Astrocyte of the cerebellum (primary cell): Measurements from ENCODE around the gene TTLL11.
A peak's percentile ranks its signal among the peaks of the same experiment; 100 is the strongest.

Experiments
- DNase-seq: peaks from one replicate; pipeline ENCODE4 v3.0.0-alpha.2; 2011; ENCODE audit warnings: low read depth
- H3K4me3 ChIP-seq: 2 replicates; pipeline ENCODE4 v1.5.1; 2011; ENCODE audit warnings: mild to moderate bottlenecking, low read depth, low read length, moderate library complexity
- CTCF ChIP-seq: IDR thresholded peaks from 2 replicates; pipeline ENCODE4 v1.5.1; 2012; ENCODE audit warnings: low read length, low read depth, moderate library complexity, mild to moderate bottlenecking; ENCODE audit errors: missing control alignments
- in situ Hi-C: cut with HindIII; loops from 2 replicates; pipeline ENCODE4 v1.10.0; 2017; ENCODE audit warnings: low sequenced_read_pairs

Gene TTLL11

GRCh38 chr9:122031157-122031556 lies 62.0 kb downstream of the TTLL11 start:
- H3K4me3 ChIP-seq = no peak overlapping the region
- no peak for DNase-seq
- in situ Hi-C loops = no loop called here
- no peak for TF ChIP-seq CTCF

- H3K4me3 ChIP-seq = no peak overlapping the region
- in situ Hi-C loops = no loop called here
- no peak for TF ChIP-seq CTCF
- no peak for DNase-seq
Observed at GRCh38 chr9:122030357-122030756, 62.8 kb downstream of the TTLL11 start.

GRCh38 chr9:122029898-122030297 lies 63.2 kb downstream of the TTLL11 start:
- DNase-seq = no peak
- in situ Hi-C loops = no loop called here
- H3K4me3 ChIP-seq = no peak overlapping the region
- no peak for TF ChIP-seq CTCF

GRCh38 chr9:122028089-122028488 lies 65.0 kb downstream of the TTLL11 start:
- no peak for TF ChIP-seq CTCF
- no peak overlapping the region for H3K4me3 ChIP-seq
- in situ Hi-C loops = no loop called here
- no peak for DNase-seq

- TF ChIP-seq CTCF = no peak
- DNase-seq = no peak
- in situ Hi-C loops = no loop called here
- no peak overlapping the region for H3K4me3 ChIP-seq
Observed at GRCh38 chr9:122020398-122020797, 72.7 kb downstream of the TTLL11 start.

- no peak for DNase-seq
- peak; percentile 52 for TF ChIP-seq CTCF
- no peak overlapping the region for H3K4me3 ChIP-seq
- in situ Hi-C loops = no loop called here
Observed at GRCh38 chr9:122016744-122017143, 76.4 kb downstream of the TTLL11 start.

GRCh38 chr9:122016309-122016708 lies 76.8 kb downstream of the TTLL11 start:
- in situ Hi-C loops = no loop called here
- TF ChIP-seq CTCF = no peak
- H3K4me3 ChIP-seq = no peak overlapping the region
- DNase-seq = no peak
